GM21367 (cell line): ENCODE results near the gene PAPSS1.

ENCODE experiments used
- ATAC-seq: cut with Tn5 transposase; IDR thresholded peaks from one replicate; pipeline ENCODE4 v1.9.1; 2021; ENCODE audit not compliant: unreplicated experiment

Gene PAPSS1

DNA sequence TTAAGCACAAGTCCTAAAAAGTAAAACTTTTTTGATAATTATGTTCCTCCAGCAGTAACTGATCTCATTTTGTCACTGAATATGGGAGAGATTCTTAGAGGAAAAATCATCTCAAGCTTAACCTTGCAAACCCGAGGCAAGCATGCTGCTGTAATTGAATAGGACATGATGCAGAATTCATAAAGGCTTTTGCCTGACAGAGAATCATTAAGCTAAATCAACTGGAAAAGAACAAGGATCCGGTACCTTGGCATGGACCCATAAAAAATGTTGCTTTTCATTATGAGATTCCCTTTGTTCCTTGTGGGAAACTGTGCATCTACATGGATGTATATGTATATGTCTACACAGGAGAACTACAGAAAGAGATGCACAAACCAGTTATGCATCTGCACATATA, 149.1 kb downstream of the PAPSS1 start:
- ATAC-seq, result no peak

DNA sequence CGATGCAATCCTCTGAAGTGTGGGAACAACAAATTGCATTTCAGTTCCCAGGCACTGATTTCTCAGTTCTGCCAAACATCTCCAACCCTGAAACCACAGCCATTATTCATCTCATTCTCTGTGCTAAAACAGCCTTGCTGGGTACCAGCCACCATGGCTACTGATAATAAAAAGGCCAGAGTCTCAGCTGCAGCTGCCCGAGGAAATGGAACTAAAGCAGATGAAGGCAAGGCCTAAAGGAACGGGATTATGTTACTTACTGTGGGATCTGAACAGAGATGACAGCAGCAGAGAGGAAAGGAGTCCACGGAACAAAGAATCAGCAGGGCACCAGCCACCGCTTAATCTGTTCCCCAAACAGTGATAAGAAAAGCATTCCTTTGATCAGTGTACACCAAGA, 155.7 kb downstream of the PAPSS1 start:
- ATAC-seq, result no peak
